ENCODE measurements around the gene MAST3.

GRCh38 chr19:18109733-18110608, 12.4 kb downstream of the MAST3 start:
- TF ChIP-seq YY1 (IDR thresholded peaks at IDR 0.05; ENCODE audit: low read depth), result no peak
- TF ChIP-seq FOXM1 (IDR thresholded peaks at IDR 0.05; ENCODE audit: borderline replicate concordance, low read depth), result no peak
- TF ChIP-seq TEAD4 (IDR thresholded peaks at IDR 0.05), result peak; percentile 12; the same call in 1 of the 2 replicates
- TF ChIP-seq TAF1 (IDR thresholded peaks at IDR 0.05; ENCODE audit: low read depth), result 0 out of 2 replicates have a peak, but pooled peaks have one; percentile 22
- no peak for TF ChIP-seq RAD21 (IDR thresholded peaks at IDR 0.05; ENCODE audit: low read depth)
- TF ChIP-seq USF1 (IDR thresholded peaks at IDR 0.05), result no peak
- TF ChIP-seq MAX (IDR thresholded peaks at IDR 0.05), result peak; percentile 16; the same call in 1 of the 2 replicates
- no peak for TF ChIP-seq REST (IDR thresholded peaks at IDR 0.05; ENCODE audit: low read depth)
- TF ChIP-seq CEBPB (IDR thresholded peaks at IDR 0.05), result no peak
- TF ChIP-seq EP300 (IDR thresholded peaks at IDR 0.05; ENCODE audit: borderline replicate concordance), result no peak
- TF ChIP-seq ZBTB7A (IDR thresholded peaks at IDR 0.05; ENCODE audit: low read depth), result peak; percentile 82
- TF ChIP-seq TCF12 (IDR thresholded peaks at IDR 0.05; ENCODE audit: low read depth), result 0 out of 2 replicates have a peak, but pooled peaks have one; percentile 13
